ENCODE data around the gene SLC26A6. TPM values are rescaled to one million over a fixed set of nuclear protein-coding genes. Genes with fewer than 3 reads are reported as not detected.

The SLC26A6 gene
- polyA plus RNA-seq, 1 donor from 2014 or later: 23.6 TPM

- Histone ChIP-seq H3K9ac (ENCODE audit: low read length) (no peak overlapping the region), H3K27me3 (ENCODE audit: insufficient read depth, low read depth, low read length) (no peaks in the 10 kb centered on the region), H3F3A (ENCODE audit: insufficient read depth, low read length, poor library complexity, severe bottlenecking) (no peaks in the 10 kb centered on the region), H3K9me2 (ENCODE audit: insufficient read depth, low read length) (no peaks in the 10 kb centered on the region), H3K9me3 (ENCODE audit: low read length) (no peaks in the 10 kb centered on the region), H3K79me2 (replicated peaks; ENCODE audit: insufficient read depth, low read length) (no peaks in the 10 kb centered on the region), H3K36me3 (ENCODE audit: insufficient read depth, low read length) (peaks cover 14% of the 10 kb centered on the region), H3K4me2 (ENCODE audit: low read length) (no peak overlapping the region), H3K4me3 (ENCODE audit: low read length) (no peak overlapping the region), H4K20me1 (ENCODE audit: insufficient read depth) (no peaks in the 10 kb centered on the region), H3K27ac (ENCODE audit: low read length) (no peak overlapping the region), H2AFZ (ENCODE audit: low read depth, low read length) (no peak overlapping the region)
- TF ChIP-seq MXI1 (conservative IDR thresholded peaks at IDR 0.05; ENCODE audit: poor library complexity, severe bottlenecking) (no peak), CTCF (IDR thresholded peaks at IDR 0.05; ENCODE audit: poor library complexity, severe bottlenecking) (no peak), TAF1 (IDR thresholded peaks at IDR 0.05; ENCODE audit: low read depth) (no peak), EP300 (conservative IDR thresholded peaks at IDR 0.05; ENCODE audit: poor library complexity, severe bottlenecking) (no peak), EZH2 (IDR thresholded peaks at IDR 0.05; ENCODE audit: borderline replicate concordance, insufficient read depth, low read length, poor library complexity, severe bottlenecking) (no peak), POLR2AphosphoS5 (IDR thresholded peaks at IDR 0.05) (no peak), RAD21 (conservative IDR thresholded peaks at IDR 0.05) (no peak), SMC3 (conservative IDR thresholded peaks at IDR 0.05; ENCODE audit: poor library complexity) (no peak), REST (IDR thresholded peaks at IDR 0.05; ENCODE audit: borderline replicate concordance) (no peak)
Measured at GRCh38 chr3:48678056-48678455, 42.8 kb upstream of the SLC26A6 start.

- Histone ChIP-seq H3K9ac (ENCODE audit: low read length) (no peak overlapping the region), H3F3A (ENCODE audit: insufficient read depth, low read length, poor library complexity, severe bottlenecking) (no peaks in the 10 kb centered on the region), H2AFZ (ENCODE audit: low read depth, low read length) (no peak overlapping the region), H3K4me2 (ENCODE audit: low read length) (no peak overlapping the region), H3K9me3 (ENCODE audit: low read length) (no peaks in the 10 kb centered on the region), H3K79me2 (replicated peaks; ENCODE audit: insufficient read depth, low read length) (no peaks in the 10 kb centered on the region), H3K9me2 (ENCODE audit: insufficient read depth, low read length) (no peaks in the 10 kb centered on the region), H3K4me3 (ENCODE audit: low read length) (no peak overlapping the region), H3K27me3 (ENCODE audit: insufficient read depth, low read depth, low read length) (no peaks in the 10 kb centered on the region), H3K36me3 (ENCODE audit: insufficient read depth, low read length) (peaks cover 5% of the 10 kb centered on the region), H3K27ac (ENCODE audit: low read length) (no peak overlapping the region), H4K20me1 (ENCODE audit: insufficient read depth) (no peaks in the 10 kb centered on the region)
- TF ChIP-seq REST (IDR thresholded peaks at IDR 0.05; ENCODE audit: borderline replicate concordance) (no peak), CTCF (IDR thresholded peaks at IDR 0.05; ENCODE audit: poor library complexity, severe bottlenecking) (no peak), EZH2 (IDR thresholded peaks at IDR 0.05; ENCODE audit: borderline replicate concordance, insufficient read depth, low read length, poor library complexity, severe bottlenecking) (no peak), EP300 (conservative IDR thresholded peaks at IDR 0.05; ENCODE audit: poor library complexity, severe bottlenecking) (no peak), SMC3 (conservative IDR thresholded peaks at IDR 0.05; ENCODE audit: poor library complexity) (no peak), MXI1 (conservative IDR thresholded peaks at IDR 0.05; ENCODE audit: poor library complexity, severe bottlenecking) (no peak), TAF1 (IDR thresholded peaks at IDR 0.05; ENCODE audit: low read depth) (no peak), RAD21 (conservative IDR thresholded peaks at IDR 0.05) (no peak), POLR2AphosphoS5 (IDR thresholded peaks at IDR 0.05) (no peak)
Measured at GRCh38 chr3:48674505-48674904, 39.2 kb upstream of the SLC26A6 start.
